Measurements from ENCODE around the gene SARDH.

DNA sequence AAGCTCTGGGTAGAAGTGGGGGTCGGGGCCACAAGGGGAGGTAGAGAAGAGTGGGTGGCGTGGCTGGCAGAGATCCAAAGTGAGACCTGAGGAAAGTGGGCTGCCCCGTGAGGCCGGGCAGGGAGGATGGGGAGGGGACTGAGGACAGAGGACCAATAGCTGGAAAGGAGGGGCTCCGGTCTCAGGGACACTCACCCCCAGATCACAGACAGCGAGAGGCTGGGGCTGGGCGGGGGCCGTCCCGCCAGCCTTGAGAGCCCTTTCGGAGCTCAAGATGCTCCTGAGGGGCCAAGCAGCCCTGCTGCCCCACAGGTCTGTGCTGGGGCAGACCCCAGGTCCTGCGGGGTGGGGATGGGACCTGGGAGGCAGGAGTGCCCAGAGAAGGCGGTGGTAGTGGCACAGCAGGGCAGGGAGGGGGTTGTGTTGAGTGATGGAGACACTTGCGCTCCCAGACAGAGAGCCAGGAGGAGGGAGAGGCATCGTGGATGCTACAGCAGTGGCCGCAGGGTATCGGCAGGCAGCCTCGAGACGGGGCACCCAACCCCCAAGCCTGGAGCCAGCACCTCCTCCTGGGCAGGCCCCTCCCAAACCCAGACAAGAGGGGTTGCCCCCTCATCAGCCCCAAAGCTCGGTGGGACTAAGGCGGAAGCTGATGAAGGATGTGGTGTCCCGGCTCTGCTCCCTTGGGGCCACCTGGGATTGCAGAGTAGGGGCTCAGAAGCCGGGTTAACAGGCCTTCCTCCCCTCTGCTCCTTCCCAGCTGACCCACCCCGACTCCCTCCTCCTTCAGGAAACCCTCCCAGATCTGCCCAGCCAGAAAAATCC is 3.4 kb downstream of the SARDH start:
- TF ChIP-seq, protein P1, sequence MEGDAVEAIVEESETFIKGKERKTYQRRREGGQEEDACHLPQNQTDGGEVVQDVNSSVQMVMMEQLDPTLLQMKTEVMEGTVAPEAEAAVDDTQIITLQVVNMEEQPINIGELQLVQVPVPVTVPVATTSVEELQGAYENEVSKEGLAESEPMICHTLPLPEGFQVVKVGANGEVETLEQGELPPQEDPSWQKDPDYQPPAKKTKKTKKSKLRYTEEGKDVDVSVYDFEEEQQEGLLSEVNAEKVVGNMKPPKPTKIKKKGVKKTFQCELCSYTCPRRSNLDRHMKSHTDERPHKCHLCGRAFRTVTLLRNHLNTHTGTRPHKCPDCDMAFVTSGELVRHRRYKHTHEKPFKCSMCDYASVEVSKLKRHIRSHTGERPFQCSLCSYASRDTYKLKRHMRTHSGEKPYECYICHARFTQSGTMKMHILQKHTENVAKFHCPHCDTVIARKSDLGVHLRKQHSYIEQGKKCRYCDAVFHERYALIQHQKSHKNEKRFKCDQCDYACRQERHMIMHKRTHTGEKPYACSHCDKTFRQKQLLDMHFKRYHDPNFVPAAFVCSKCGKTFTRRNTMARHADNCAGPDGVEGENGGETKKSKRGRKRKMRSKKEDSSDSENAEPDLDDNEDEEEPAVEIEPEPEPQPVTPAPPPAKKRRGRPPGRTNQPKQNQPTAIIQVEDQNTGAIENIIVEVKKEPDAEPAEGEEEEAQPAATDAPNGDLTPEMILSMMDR (IDR thresholded peaks at IDR 0.05): no peak
- TF ChIP-seq POLR2A (IDR thresholded peaks at IDR 0.05): no peak

Measured in right lobe of liver (tissue), 4 donors.